ENCODE measurements around the gene YIPF2. TPM values are rescaled to one million over a fixed set of nuclear protein-coding genes. Genes with fewer than 3 reads are reported as not detected.
"Not testable (repeated sequence)": the region's sequence is repeated elsewhere in the genome, so short reads cannot be mapped to it uniquely, and the experiment has no call there.

Gene YIPF2
- total RNA-seq, 1 experiment from 2014 or later: 26.8 TPM

DNA sequence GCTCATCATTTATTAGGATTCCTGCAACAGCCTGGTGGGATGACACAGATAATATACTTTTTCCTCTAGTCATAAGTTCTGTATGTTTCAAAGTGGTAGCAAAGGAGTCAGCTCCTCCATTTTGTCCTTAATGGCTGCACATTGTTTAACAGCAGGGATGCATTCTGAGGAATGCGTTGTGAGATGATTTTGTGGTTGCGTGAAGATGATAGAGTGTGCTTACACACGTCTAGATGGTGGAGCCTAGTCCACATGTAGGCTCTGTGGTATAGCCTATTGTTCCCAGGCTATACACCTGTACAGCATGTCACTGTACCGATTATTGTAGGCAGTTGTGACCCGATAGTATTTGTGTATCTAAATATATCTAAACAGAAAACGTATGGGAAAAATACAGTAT lies 37.0 kb upstream of the YIPF2 start:
- peaks cover 90% of the 10 kb centered on the region for H3K79me2 ChIP-seq (ENCODE audit: low read length)
- peaks cover 26% of the 10 kb centered on the region for H4K20me1 ChIP-seq (ENCODE audit: insufficient read depth, low read depth, low read length)
- H3K36me3 ChIP-seq (ENCODE audit: insufficient read depth, low read length): 0 out of 2 replicates have a peak, but pooled peaks cover 4% of the 10 kb centered on the region
- H3K9me3 ChIP-seq (ENCODE audit: low read length): no peaks in the 10 kb centered on the region
- no peak overlapping the region for H3K27ac ChIP-seq (ENCODE audit: low read length)
- no peaks in the 10 kb centered on the region for H3K9me2 ChIP-seq (replicated peaks; ENCODE audit: insufficient read depth, low read length)
- peaks cover 61% of the 10 kb centered on the region for H3K4me1 ChIP-seq (ENCODE audit: low read length)
- H3K27me3 ChIP-seq (ENCODE audit: low read length): no peaks in the 10 kb centered on the region
- H3K9ac ChIP-seq (ENCODE audit: low read length): no peak overlapping the region
- DNase-seq: no peak
- H3K4me2 ChIP-seq (ENCODE audit: low read depth, low read length, poor library complexity, severe bottlenecking): no peak overlapping the region
- H2AFZ ChIP-seq (ENCODE audit: low read length): no peak overlapping the region
- no peak overlapping the region for H3K4me3 ChIP-seq (ENCODE audit: low read length)

GRCh38 chr19:10964903-10965302 lies 36.5 kb upstream of the YIPF2 start:
- Histone ChIP-seq H3K27ac (ENCODE audit: low read length) (no peak overlapping the region), H3K27me3 (ENCODE audit: low read length) (no peaks in the 10 kb centered on the region), H3K9ac (ENCODE audit: low read length) (no peak overlapping the region), H3K36me3 (ENCODE audit: insufficient read depth, low read length) (0 out of 2 replicates have a peak, but pooled peaks cover 4% of the 10 kb centered on the region), H3K9me2 (replicated peaks; ENCODE audit: insufficient read depth, low read length) (no peaks in the 10 kb centered on the region), H2AFZ (ENCODE audit: low read length) (no peak overlapping the region), H4K20me1 (ENCODE audit: insufficient read depth, low read depth, low read length) (peaks cover 25% of the 10 kb centered on the region), H3K79me2 (ENCODE audit: low read length) (peaks cover 85% of the 10 kb centered on the region), H3K4me3 (ENCODE audit: low read length) (no peak overlapping the region), H3K9me3 (ENCODE audit: low read length) (no peaks in the 10 kb centered on the region), H3K4me1 (ENCODE audit: low read length) (peaks cover 65% of the 10 kb centered on the region), H3K4me2 (ENCODE audit: low read depth, low read length, poor library complexity, severe bottlenecking) (no peak overlapping the region)
- no peak for DNase-seq

- H3K27ac ChIP-seq (ENCODE audit: low read length): peak overlapping the region; percentile 40
- no peak for DNase-seq
- H3K4me1 ChIP-seq (ENCODE audit: low read length): peaks cover 66% of the 10 kb centered on the region
- H3K9ac ChIP-seq (ENCODE audit: low read length): peak overlapping the region; percentile 24; the same call in 1 of the 2 replicates
- no peaks in the 10 kb centered on the region for H3K27me3 ChIP-seq (ENCODE audit: low read length)
- H3K9me2 ChIP-seq (replicated peaks; ENCODE audit: insufficient read depth, low read length): no peaks in the 10 kb centered on the region
- peaks cover 19% of the 10 kb centered on the region for H4K20me1 ChIP-seq (ENCODE audit: insufficient read depth, low read depth, low read length)
- peak overlapping the region; percentile 90 for H3K4me2 ChIP-seq (ENCODE audit: low read depth, low read length, poor library complexity, severe bottlenecking)
- no peaks in the 10 kb centered on the region for H3K9me3 ChIP-seq (ENCODE audit: low read length)
- H2AFZ ChIP-seq (ENCODE audit: low read length): no peak overlapping the region
- 0 out of 2 replicates have a peak, but pooled peaks cover 4% of the 10 kb centered on the region for H3K36me3 ChIP-seq (ENCODE audit: insufficient read depth, low read length)
- H3K4me3 ChIP-seq (ENCODE audit: low read length): peak overlapping the region; percentile 89; the same call in 1 of the 2 replicates
- peaks cover 75% of the 10 kb centered on the region for H3K79me2 ChIP-seq (ENCODE audit: low read length)
These were observed 35.4 kb upstream of the YIPF2 start for GRCh38 chr19:10963865-10964264.

GRCh38 chr19:10962863-10963262 lies 34.4 kb upstream of the YIPF2 start:
- H2AFZ ChIP-seq (ENCODE audit: low read length): no peak overlapping the region
- H3K79me2 ChIP-seq (ENCODE audit: low read length): peaks cover 65% of the 10 kb centered on the region
- H3K36me3 ChIP-seq (ENCODE audit: insufficient read depth, low read length): 0 out of 2 replicates have a peak, but pooled peaks cover 4% of the 10 kb centered on the region
- peak overlapping the region; percentile 90 for H3K4me2 ChIP-seq (ENCODE audit: low read depth, low read length, poor library complexity, severe bottlenecking)
- H3K4me3 ChIP-seq (ENCODE audit: low read length): peak overlapping the region; percentile 89
- no peak for DNase-seq
- peaks cover 56% of the 10 kb centered on the region for H3K4me1 ChIP-seq (ENCODE audit: low read length)
- H3K27ac ChIP-seq (ENCODE audit: low read length): no peak overlapping the region
- no peaks in the 10 kb centered on the region for H3K9me2 ChIP-seq (replicated peaks; ENCODE audit: insufficient read depth, low read length)
- peaks cover 11% of the 10 kb centered on the region for H4K20me1 ChIP-seq (ENCODE audit: insufficient read depth, low read depth, low read length)
- H3K9ac ChIP-seq (ENCODE audit: low read length): peak overlapping the region; percentile 96
- no peaks in the 10 kb centered on the region for H3K9me3 ChIP-seq (ENCODE audit: low read length)
- H3K27me3 ChIP-seq (ENCODE audit: low read length): no peaks in the 10 kb centered on the region

DNA sequence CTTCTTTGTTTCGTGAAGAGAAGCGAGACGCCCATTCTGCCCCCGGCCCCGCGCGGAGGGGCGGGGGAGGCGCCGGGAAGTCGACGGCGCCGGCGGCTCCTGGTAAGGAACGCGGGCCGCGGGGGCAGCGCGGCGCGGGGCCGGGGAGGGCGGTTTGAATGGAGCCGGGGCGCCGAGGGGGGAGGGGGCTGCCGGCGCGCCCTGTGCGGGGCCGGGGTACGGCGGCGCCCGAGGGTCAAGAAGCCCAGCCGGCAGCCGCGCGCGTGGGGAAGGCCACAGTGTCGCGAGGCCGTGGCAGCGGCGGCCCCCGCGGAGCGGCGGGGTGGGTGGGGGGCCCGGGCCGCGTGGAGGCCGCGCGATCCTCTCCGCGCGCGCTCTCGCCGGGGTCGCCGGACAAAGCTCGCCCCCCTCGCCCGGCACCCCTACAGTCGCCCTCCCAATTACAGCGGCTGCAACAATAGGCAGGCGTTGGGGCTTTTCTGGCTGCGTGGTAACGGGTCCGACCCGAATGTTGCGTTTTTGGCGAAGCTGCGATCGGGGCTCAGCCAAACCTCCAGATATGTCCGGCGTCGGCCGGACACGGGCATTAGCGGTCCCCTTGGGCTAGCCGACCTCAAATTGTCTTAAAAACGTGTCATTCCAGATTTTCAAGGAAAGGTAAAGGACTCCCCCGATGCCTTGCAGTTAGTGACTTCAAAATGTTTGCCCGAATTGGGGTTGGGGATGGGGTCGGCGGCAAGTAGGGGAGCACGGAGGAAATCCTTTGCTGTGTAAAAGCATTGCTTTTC lies 32.8 kb upstream of the YIPF2 start:
- peaks cover 43% of the 10 kb centered on the region for H3K4me1 ChIP-seq (ENCODE audit: low read length)
- 0 out of 2 replicates have a peak, but pooled peaks cover 4% of the 10 kb centered on the region for H3K36me3 ChIP-seq (ENCODE audit: insufficient read depth, low read length)
- H3K79me2 ChIP-seq (ENCODE audit: low read length): peaks cover 51% of the 10 kb centered on the region
- peaks cover 11% of the 10 kb centered on the region for H4K20me1 ChIP-seq (ENCODE audit: insufficient read depth, low read depth, low read length)
- no peaks in the 10 kb centered on the region for H3K9me3 ChIP-seq (ENCODE audit: low read length)
- H3K9me2 ChIP-seq (replicated peaks; ENCODE audit: insufficient read depth, low read length): no peaks in the 10 kb centered on the region
- peak overlapping the region; percentile 90 for H3K4me2 ChIP-seq (ENCODE audit: low read depth, low read length, poor library complexity, severe bottlenecking)
- peak; percentile 75 for DNase-seq
- no peak overlapping the region; the same call in 1 of the 2 replicates for H2AFZ ChIP-seq (ENCODE audit: low read length)
- no peaks in the 10 kb centered on the region for H3K27me3 ChIP-seq (ENCODE audit: low read length)
- H3K9ac ChIP-seq (ENCODE audit: low read length): peak overlapping the region; percentile 96
- peak overlapping the region; percentile 89 for H3K4me3 ChIP-seq (ENCODE audit: low read length)
- H3K27ac ChIP-seq (ENCODE audit: low read length): peak overlapping the region; percentile 71

- Histone ChIP-seq H3K27ac (ENCODE audit: low read length) (peak within 1 kb of the TSS; percentile 71), H3K36me3 (ENCODE audit: insufficient read depth, low read length) (0 out of 2 replicates have a peak, but pooled peaks cover 4% of the 10 kb centered on the region), H3K9me2 (replicated peaks; ENCODE audit: insufficient read depth, low read length) (no peaks in the 10 kb centered on the region), H3K4me2 (ENCODE audit: low read depth, low read length, poor library complexity, severe bottlenecking) (peak within 1 kb of the TSS; percentile 90), H3K9me3 (ENCODE audit: low read length) (no peaks in the 10 kb centered on the region), H3K27me3 (ENCODE audit: low read length) (no peaks in the 10 kb centered on the region), H3K4me1 (ENCODE audit: low read length) (peaks cover 40% of the 10 kb centered on the region), H4K20me1 (ENCODE audit: insufficient read depth, low read depth, low read length) (peaks cover 11% of the 10 kb centered on the region), H2AFZ (ENCODE audit: low read length) (peak within 1 kb of the TSS; percentile 65; the same call in 1 of the 2 replicates), H3K9ac (ENCODE audit: low read length) (peak within 1 kb of the TSS; percentile 96), H3K4me3 (ENCODE audit: low read length) (peak within 1 kb of the TSS; percentile 89), H3K79me2 (ENCODE audit: low read length) (peaks cover 43% of the 10 kb centered on the region)
- DNase-seq: peak; percentile 99
These were observed 32.1 kb upstream of the YIPF2 start, which contains the start of gene SMARCA4 for GRCh38 chr19:10960314-10961072. Gene SMARCA4, plus strand, starts transcription at chr19:10961030. Its CDS starts 23,122 bp downstream, at chr19:10984152.

DNA sequence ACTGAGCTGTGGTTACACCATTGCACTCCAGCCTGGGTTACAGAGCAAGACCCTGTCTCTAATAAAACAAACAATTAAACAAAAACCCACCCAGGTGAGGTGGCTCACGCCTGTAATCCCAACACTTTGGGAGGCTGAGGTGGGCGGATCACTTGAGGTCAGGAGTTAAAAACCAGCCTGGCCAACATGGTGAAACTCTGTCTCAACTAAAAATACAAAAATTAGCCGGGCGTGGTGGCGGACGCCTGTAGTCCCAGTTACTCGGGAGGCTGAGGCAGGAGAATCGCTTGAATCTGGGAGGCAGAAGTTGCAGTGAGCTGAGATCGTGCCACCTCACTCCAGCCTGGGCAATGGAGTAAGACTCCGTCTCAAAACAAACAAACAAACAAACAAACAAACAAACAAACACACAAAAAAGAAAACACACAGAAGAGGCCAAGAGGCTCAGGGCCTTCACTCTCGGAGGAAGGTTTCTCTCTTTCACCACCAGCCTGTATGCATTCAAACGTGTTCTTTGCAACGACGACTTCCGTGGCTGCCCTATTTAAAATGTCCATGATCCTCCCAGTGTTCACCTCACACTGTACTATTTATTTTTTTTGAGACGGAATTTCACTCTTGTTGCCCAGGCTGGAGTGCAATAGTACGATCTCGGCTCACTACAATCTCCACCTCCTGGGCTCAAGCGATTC lies 31.0 kb upstream of the YIPF2 start:
- Histone ChIP-seq H3K4me2 (ENCODE audit: low read depth, low read length, poor library complexity, severe bottlenecking) (peak overlapping the region; percentile 66), H3K4me3 (ENCODE audit: low read length) (peak overlapping the region; percentile 86), H4K20me1 (ENCODE audit: insufficient read depth, low read depth, low read length) (peaks cover 11% of the 10 kb centered on the region), H3K4me1 (ENCODE audit: low read length) (peaks cover 30% of the 10 kb centered on the region), H3K9ac (ENCODE audit: low read length) (peak overlapping the region; percentile 87), H3K79me2 (ENCODE audit: low read length) (peaks cover 32% of the 10 kb centered on the region)
- H3K9me2 ChIP-seq (replicated peaks; ENCODE audit: insufficient read depth, low read length); H3K27me3 ChIP-seq (ENCODE audit: low read length); H3K27ac ChIP-seq (ENCODE audit: low read length); DNase-seq; H2AFZ ChIP-seq (ENCODE audit: low read length); H3K36me3 ChIP-seq (ENCODE audit: insufficient read depth, low read length); H3K9me3 ChIP-seq (ENCODE audit: low read length): not testable (repeated sequence)
